SH-SY5Y (cell line): ENCODE results near the gene CHI3L1.

Source experiments
- GATA2 ChIP-seq: IDR thresholded peaks from 2 replicates; pipeline ENCODE4 v1.6.1; 2011; ENCODE audit warnings: mild to moderate bottlenecking, low read depth, low read length
- GATA3 ChIP-seq: IDR thresholded peaks from 2 replicates; pipeline ENCODE4 v1.6.1; 2011; ENCODE audit warnings: low read depth, mild to moderate bottlenecking, low read length, moderate library complexity

DNA sequence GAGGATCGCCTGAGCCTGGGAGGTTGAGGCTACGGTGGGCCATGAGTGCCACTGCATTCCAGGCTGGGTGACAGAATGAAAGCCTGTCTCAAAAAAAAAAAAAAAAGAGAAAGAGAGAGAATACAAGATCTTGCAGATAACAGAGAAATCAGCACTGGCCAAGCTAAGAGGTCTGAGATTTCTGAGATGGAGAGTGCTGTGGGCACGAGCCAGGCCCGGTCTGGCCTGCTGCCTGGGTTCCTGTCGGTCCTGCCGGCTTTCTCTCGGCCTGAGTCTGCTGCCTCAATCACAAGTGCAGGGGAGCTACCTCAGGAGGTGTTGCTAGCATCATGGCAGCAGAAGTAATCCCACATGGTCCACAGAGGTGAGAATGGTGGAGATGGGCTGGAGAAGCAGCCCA lies 40.0 kb downstream of the CHI3L1 start:
- TF ChIP-seq GATA3 (no peak), GATA2 (peak; percentile 98)
